GM19438 (cell line): ENCODE measurements around the gene GJA5.
"Not testable (repeated sequence)": the region's sequence is repeated elsewhere in the genome, so short reads cannot be mapped to it uniquely, and the experiment has no call there.

Source experiments
- ATAC-seq: cut with Tn5 transposase; IDR thresholded peaks from one replicate; pipeline ENCODE4 v1.9.1; 2021; ENCODE audit warnings: low read depth; ENCODE audit not compliant: unreplicated experiment

The GJA5 gene

DNA sequence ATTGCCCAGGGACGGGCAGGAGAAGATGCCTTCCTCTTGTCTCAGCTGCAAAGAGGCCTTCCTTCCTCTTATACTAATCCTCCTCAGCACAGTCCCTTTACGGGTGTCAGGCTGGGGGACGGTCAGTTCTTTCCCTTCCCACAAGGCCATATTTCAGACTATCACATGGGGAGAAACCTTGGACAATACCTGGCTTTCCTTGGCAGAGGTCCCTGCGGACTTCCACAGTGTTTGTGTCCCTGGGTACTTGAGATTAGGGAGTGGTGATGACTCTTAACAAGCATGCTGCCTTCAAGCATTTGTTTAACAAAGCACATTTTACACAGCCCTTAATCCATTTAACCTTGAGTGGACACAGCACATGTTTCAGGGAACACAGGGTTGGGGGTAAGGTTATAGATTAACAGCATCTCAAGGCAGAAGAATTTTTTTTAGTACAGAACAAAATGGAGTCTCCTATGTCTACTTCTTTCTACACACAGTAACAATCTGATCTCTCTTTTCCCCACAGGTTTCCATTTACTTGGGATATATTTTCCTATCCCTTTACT lies 26.0 kb downstream of the GJA5 start:
- not testable (repeated sequence) for ATAC-seq

DNA sequence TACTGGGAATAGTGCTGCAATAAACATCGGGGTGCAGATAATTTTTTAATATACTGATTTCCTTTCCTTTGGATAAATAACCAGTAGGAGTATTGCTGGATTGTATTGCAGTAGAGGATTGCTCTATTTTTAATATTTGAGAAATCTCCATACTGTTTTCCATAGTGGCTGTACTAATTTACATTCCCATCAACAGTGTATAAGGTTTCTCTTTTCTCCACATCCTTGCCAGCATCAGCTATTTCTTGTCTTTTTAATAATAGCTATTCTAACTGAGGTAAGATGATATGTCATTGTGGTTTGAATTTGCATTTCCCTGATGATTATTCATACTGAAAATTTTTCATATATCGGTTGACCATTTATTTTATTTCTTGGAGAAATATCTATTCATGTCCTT lies 31.1 kb downstream of the GJA5 start:
- no peak for ATAC-seq

DNA sequence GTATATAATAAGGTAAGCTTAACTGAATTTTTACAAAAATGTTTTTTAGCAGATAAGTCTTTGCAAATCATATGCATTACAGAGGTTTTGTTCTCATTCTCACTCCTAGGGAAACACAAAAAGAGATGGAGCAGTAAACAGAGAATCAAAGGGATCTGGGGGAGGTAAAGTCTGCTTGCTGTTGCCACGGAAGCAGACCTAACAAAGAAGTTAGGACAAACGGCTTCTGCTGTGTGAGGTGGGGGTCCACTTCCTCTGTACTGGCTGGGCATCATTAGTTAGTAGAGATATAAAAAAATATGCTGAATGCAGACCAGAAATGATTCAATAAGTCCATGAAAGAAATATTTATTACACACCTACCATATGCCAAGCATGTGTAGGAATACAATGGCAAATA lies 34.2 kb downstream of the GJA5 start:
- no peak for ATAC-seq

- no peak for ATAC-seq
Observed at GRCh38 chr1:147725685-147726084, 34.7 kb downstream of the GJA5 start.

- ATAC-seq: no peak
Observed at GRCh38 chr1:147723691-147724323, 36.6 kb downstream of the GJA5 start.

- no peak for ATAC-seq
Observed at GRCh38 chr1:147722124-147722523, 38.3 kb downstream of the GJA5 start.

DNA sequence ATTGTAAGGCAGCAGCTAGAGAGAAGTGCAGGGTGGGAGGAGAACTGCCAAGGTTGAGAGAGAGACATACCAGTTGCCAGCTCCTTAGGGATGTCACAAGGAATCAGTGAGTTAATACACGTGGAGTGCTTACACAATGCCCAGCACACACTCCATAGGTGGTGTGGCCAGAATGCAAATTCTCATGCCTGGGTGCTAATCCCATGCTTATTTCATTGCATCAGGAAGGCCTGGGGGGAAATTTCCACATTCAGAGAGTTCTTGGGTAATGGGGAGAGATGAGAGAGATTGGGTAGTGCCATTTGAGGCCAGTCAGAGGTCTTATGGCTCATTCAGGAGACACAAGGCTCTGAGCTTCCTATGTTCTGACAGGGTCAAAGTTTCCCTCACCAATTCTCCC lies 38.7 kb downstream of the GJA5 start:
- ATAC-seq: no peak

- no peak for ATAC-seq
Observed at GRCh38 chr1:147720557-147720956, 39.8 kb downstream of the GJA5 start.

DNA sequence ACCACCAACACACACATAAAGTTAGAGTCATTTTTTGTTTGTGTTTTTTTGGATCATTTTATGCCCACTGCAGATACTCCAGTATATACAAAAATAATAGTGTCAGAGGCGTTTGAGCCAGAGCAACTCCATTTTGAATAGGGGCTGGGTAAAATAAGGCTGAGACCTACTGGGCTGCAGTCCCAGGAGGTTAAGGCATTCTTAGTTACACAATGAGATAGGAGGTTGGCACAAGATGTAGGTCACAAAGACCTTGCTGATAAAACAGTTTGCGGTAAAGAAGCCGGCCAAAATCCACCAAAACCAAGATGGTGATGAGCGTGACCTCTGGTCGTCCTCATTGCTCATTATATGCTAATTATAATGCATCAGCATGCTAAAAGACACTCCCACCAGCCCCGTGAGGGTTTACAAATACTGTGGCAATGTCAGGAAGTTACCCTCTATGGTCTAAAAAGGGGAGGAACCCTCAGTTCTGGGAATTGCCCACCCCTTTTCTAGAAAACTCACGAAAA lies 40.6 kb downstream of the GJA5 start:
- ATAC-seq: no peak

DNA sequence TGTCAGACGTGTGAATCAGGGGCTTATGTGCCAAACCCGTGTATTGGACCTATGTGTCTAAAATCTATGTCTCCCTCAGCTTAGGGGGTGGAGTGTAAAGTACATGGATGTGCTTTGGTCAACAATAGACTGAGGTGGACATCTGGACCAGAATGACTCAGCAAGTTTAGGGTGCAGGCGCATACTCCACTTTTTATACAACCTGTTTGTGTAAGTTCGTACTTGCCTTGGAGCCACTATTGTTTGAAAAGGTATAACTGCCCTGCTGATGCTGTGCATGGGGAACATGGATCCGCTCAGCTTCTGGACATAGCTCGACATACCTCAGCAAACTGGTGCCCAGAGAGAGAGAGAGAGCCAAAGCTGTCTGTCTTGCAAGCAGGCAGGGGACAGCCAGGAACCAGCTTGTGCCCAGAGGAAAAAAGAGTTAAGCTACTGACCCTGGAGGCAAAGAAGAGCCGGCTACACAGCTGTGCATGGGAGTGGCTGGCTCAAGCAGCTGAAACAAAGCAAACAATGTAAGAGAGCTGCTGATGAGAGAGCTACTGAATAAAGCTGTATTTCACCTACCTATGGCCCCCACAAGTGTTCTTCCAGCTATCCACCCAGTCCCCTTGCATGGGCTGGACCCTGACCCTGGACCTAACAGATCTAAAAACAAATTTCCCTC lies 41.2 kb downstream of the GJA5 start:
- ATAC-seq: no peak

DNA sequence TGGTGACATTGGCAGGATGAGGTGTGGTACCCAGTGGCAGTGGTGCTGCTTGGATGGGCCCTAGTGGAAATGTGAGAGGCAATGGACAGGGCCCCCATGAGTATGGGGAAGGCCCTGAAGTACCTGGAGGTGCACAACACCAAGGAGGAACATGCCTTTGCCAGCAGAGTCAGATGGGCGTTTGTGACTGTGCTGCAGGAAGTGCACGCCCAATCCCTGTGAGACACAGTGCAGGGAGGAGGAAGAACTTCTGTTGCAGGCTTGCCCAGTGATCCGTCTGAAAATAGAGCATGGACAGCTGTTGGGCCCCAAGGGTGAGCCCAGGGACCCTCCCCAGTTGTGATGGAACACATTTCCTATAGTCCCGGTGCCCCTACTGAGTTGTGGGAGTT lies 42.7 kb downstream of the GJA5 start:
- no peak for ATAC-seq

- ATAC-seq: no peak
Observed at GRCh38 chr1:147717051-147717705, 43.2 kb downstream of the GJA5 start.

DNA sequence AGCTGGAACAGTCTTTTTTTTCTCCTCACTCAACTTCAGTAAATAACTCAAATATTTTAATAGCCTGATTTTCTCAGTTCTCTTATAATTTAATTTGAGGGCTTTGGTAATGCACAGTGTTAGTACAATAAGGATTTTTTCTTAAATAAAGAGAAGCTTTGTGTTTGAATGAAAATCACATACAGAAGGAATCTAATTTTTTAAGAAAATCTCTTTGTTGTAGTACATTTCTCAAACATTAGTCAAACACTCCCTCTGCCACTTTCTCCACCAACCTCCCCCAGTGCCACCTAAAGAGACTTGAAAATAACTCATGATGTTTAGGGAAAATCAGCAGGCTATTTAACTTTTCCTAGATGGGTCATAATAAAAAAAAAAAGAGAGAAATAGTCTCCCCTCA lies 47.8 kb downstream of the GJA5 start:
- no peak for ATAC-seq
